ENCODE results near the gene LOXHD1.

DNA sequence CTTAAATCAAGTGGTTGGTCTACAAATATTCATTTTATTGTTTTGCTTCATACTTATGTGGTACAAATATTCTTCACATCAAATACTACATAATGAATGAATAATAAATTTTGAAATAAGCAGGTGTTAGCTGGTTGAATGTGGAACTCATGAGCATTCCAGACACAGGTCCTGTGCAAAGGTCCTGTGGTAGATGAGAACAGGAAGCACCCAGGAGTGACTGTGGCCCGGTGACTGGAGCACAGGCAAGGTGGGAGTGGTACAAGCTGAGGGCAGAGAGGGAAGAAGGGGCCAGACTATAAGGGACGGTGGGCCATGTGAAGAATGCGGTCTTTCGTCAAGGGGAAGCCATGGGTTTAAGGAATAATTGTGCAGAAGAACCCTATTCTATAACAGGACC lies 26.2 kb upstream of the LOXHD1 start:
- TF ChIP-seq, protein P1, sequence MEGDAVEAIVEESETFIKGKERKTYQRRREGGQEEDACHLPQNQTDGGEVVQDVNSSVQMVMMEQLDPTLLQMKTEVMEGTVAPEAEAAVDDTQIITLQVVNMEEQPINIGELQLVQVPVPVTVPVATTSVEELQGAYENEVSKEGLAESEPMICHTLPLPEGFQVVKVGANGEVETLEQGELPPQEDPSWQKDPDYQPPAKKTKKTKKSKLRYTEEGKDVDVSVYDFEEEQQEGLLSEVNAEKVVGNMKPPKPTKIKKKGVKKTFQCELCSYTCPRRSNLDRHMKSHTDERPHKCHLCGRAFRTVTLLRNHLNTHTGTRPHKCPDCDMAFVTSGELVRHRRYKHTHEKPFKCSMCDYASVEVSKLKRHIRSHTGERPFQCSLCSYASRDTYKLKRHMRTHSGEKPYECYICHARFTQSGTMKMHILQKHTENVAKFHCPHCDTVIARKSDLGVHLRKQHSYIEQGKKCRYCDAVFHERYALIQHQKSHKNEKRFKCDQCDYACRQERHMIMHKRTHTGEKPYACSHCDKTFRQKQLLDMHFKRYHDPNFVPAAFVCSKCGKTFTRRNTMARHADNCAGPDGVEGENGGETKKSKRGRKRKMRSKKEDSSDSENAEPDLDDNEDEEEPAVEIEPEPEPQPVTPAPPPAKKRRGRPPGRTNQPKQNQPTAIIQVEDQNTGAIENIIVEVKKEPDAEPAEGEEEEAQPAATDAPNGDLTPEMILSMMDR (IDR thresholded peaks at IDR 0.05; ENCODE audit: borderline replicate concordance, extremely low read depth, low read length, poor library complexity, severe bottlenecking): no peak
- no peak for TF ChIP-seq EZH2 (IDR thresholded peaks at IDR 0.05; ENCODE audit: borderline replicate concordance, low read depth, low read length, severe bottlenecking)
